ENCODE measurements around the gene KIF26B. TPM values are rescaled to one million over a fixed set of nuclear protein-coding genes. Genes with fewer than 3 reads are reported as not detected.

The KIF26B gene
- total and polyA plus RNA-seq, 2 of the 4 experiments (the other 2 are of a cell fraction) = 0.53 to 0.54 TPM

- H2BK20ac ChIP-seq (ENCODE audit: low read depth, low read length) = no peak overlapping the region
- H2BK15ac ChIP-seq (ENCODE audit: low read depth, low read length) = no peak overlapping the region
- no peak overlapping the region for H2BK120ac ChIP-seq (ENCODE audit: low read depth, low read length)
- H2BK5ac ChIP-seq (ENCODE audit: low read depth, low read length, poor library complexity, severe bottlenecking) = no peak overlapping the region
- no peak overlapping the region for H3K9ac ChIP-seq (ENCODE audit: low read depth, low read length)
- no peak overlapping the region for H3K18ac ChIP-seq (ENCODE audit: low read depth, low read length)
- H3K36me3 ChIP-seq (ENCODE audit: control insufficient read depth, insufficient read depth, low read length) = 0 out of 2 replicates have a peak, but pooled peaks cover 1% of the 10 kb centered on the region
- no peak overlapping the region for H3K27ac ChIP-seq (ENCODE audit: insufficient read depth, low read length)
- H4K20me1 ChIP-seq (ENCODE audit: insufficient read depth, low read length) = no peaks in the 10 kb centered on the region
- no peak for DNase-seq
- H3K4me1 ChIP-seq (ENCODE audit: control insufficient read depth, insufficient read depth, low read length) = no peaks in the 10 kb centered on the region
- intact Hi-C loops (cut with micrococcal nuclease) = no loop called here
- no peak overlapping the region for H3K4me3 ChIP-seq (ENCODE audit: insufficient read depth, low read depth, low read length)
- H3K9me1 ChIP-seq (ENCODE audit: insufficient read depth, low read length) = no peaks in the 10 kb centered on the region
- peaks cover 0 to 4% of the 10 kb centered on the region in 2 experiments; a peak in 1 of 4 replicates for H3K79me1 ChIP-seq (ENCODE audit: low read depth in 1 of 2, low read length in 2 of 2)
- no peak overlapping the region for H3K23ac ChIP-seq (ENCODE audit: low read depth, low read length)
- ChIA-PET POLR2A (ENCODE audit: unreplicated experiment) (no interaction called here), CTCF (no interaction called here)
- no peak overlapping the region for H2AFZ ChIP-seq (replicated peaks; ENCODE audit: low read length, poor library complexity)
- no TSS peak for BruUV-seq (replicated peaks)
- no peak overlapping the region for H4K8ac ChIP-seq (ENCODE audit: low read depth in 2 of 2, low read length in 2 of 2)
- no peak overlapping the region for H2AK9ac ChIP-seq (replicated peaks; ENCODE audit: low read depth, low read length, poor library complexity)
- H3K4me2 ChIP-seq (ENCODE audit: low read depth, low read length) = no peak overlapping the region
- H3K4ac ChIP-seq (ENCODE audit: low read depth, low read length) = no peak overlapping the region
- dilution Hi-C loops (cut with HindIII; ENCODE audit: low sequenced_read_pairs, unreplicated experiment) = no loop called here
- in situ Hi-C loops (cut with MboI; ENCODE audit: low sequenced_read_pairs) = no loop called here
- H3K9me3 ChIP-seq (ENCODE audit: control insufficient read depth, insufficient read depth, low read length) = no peaks in the 10 kb centered on the region
- no peak for TF ChIP-seq FOS (IDR thresholded peaks at IDR 0.05; ENCODE audit: low read depth, low read length)
- no peak for TF ChIP-seq CHD1 (IDR thresholded peaks at IDR 0.05; ENCODE audit: low read depth, low read length)
- TF ChIP-seq ELK1 (IDR thresholded peaks at IDR 0.05; ENCODE audit: borderline replicate concordance, low read depth, low read length) = no peak
- TF ChIP-seq MAZ (IDR thresholded peaks at IDR 0.05; ENCODE audit: borderline replicate concordance, low read depth, low read length) = no peak
- TF ChIP-seq RAD21 (IDR thresholded peaks at IDR 0.05; ENCODE audit: low read length) = no peak
- no peak for TF ChIP-seq MXI1 (IDR thresholded peaks at IDR 0.05; ENCODE audit: borderline replicate concordance, low read depth, low read length)
- TF ChIP-seq NFE2L2 (IDR thresholded peaks at IDR 0.05; ENCODE audit: low read depth, low read length) = no peak
- TF ChIP-seq MAFK (IDR thresholded peaks at IDR 0.05; ENCODE audit: low read depth, low read length) = no peak
- no peak for TF ChIP-seq RCOR1 (IDR thresholded peaks at IDR 0.05; ENCODE audit: insufficient replicate concordance, low read length)
- no peak for TF ChIP-seq SMC3 (IDR thresholded peaks at IDR 0.05; ENCODE audit: low read depth, low read length)
- TF ChIP-seq RFX5 (IDR thresholded peaks at IDR 0.05; ENCODE audit: low read depth, low read length) = no peak
- no peak for TF ChIP-seq BHLHE40 (IDR thresholded peaks at IDR 0.05; ENCODE audit: low read depth, low read length)
- TF ChIP-seq CTCF (conservative IDR thresholded peaks at IDR 0.05; ENCODE audit: low read depth, low read length) = no peak
- no peak for TF ChIP-seq USF2 (IDR thresholded peaks at IDR 0.05; ENCODE audit: low read depth, low read length)
- TF ChIP-seq POLR2A (IDR thresholded peaks at IDR 0.05; ENCODE audit: low read depth, low read length) = no peak
- no peak for TF ChIP-seq CEBPB (IDR thresholded peaks at IDR 0.05; ENCODE audit: low read depth, low read length)
- H3K14ac ChIP-seq (replicated peaks; ENCODE audit: low read depth, low read length) = no peak overlapping the region
- WGBS, 2 experiments (ENCODE audit: extremely low coverage in 2 of 2, insufficient read length in 1 of 2) = 80% methylated on average over 2 of the region's 9 CpGs; no CpG with 5 or more reads in 1 of the 2 experiments
- no peak overlapping the region for H4K91ac ChIP-seq (ENCODE audit: insufficient read depth, low read depth, low read length)
- H4K5ac ChIP-seq (ENCODE audit: low read depth, low read length) = no peak overlapping the region
- H2AK5ac ChIP-seq (ENCODE audit: low read depth, low read length) = no peak overlapping the region
- ATAC-seq (ENCODE audit: low read depth) = no peak
- H3K56ac ChIP-seq (ENCODE audit: extremely low read depth, insufficient read depth, low read length) = no peak overlapping the region
- H3K27me3 ChIP-seq (ENCODE audit: control insufficient read depth, insufficient read depth, low read length) = no peaks in the 10 kb centered on the region
Observed at GRCh38 chr1:245195398-245195797, 40.6 kb downstream of the KIF26B start.

Data from IMR-90 (cell line).